Bronchial epithelial cell (primary cell): ENCODE measurements around the gene FOXO6. TPM values are rescaled to one million over a fixed set of nuclear protein-coding genes. Genes with fewer than 3 reads are reported as not detected.

Experiments used
- DNase-seq: peaks from one replicate; pipeline ENCODE4 v3.0.0-alpha.2; 2010; ENCODE audit warnings: low read depth
- FAIRE-seq: peaks from 2 replicates; lab custom pipeline; 2011; peaks lifted over from hg19 to GRCh38; lab: Jason Lieb, UNC
- H3K27me3 ChIP-seq: 2 replicates; pipeline ENCODE4 v1.5.1; 2011; ENCODE audit warnings: low read length; ENCODE audit not compliant: control insufficient read depth, insufficient read depth
- H3K36me3 ChIP-seq: 2 replicates; pipeline ENCODE4 v1.5.1; 2011; ENCODE audit warnings: low read length; ENCODE audit not compliant: control insufficient read depth, insufficient read depth
- H3K4me3 ChIP-seq: 2 replicates; pipeline ENCODE4 v1.5.1; 2011; ENCODE audit warnings: mild to moderate bottlenecking, low read depth, low read length, control low read depth
- total RNA-seq: library from RNA; depleted of rRNA; stranded (reverse); fragments of >200 nt; gene quantifications from 2 replicates; pipeline ENCODE4 v1.2.1, GENCODE V29; 2014
- TF ChIP-seq, protein P1 (sequence below): IDR thresholded peaks from 2 replicates; pipeline ENCODE4 v1.5.1; 2011; ENCODE audit warnings: mild to moderate bottlenecking, moderate library complexity, low read length, control low read depth, inconsistent platforms; ENCODE audit not compliant: insufficient read depth, severe bottlenecking

The FOXO6 gene
- total RNA-seq, 1 donor from 2014 or later = not detected

- no peak for FAIRE-seq
- H3K36me3 ChIP-seq = no peaks in the 10 kb centered on the region
- TF ChIP-seq, protein P1, sequence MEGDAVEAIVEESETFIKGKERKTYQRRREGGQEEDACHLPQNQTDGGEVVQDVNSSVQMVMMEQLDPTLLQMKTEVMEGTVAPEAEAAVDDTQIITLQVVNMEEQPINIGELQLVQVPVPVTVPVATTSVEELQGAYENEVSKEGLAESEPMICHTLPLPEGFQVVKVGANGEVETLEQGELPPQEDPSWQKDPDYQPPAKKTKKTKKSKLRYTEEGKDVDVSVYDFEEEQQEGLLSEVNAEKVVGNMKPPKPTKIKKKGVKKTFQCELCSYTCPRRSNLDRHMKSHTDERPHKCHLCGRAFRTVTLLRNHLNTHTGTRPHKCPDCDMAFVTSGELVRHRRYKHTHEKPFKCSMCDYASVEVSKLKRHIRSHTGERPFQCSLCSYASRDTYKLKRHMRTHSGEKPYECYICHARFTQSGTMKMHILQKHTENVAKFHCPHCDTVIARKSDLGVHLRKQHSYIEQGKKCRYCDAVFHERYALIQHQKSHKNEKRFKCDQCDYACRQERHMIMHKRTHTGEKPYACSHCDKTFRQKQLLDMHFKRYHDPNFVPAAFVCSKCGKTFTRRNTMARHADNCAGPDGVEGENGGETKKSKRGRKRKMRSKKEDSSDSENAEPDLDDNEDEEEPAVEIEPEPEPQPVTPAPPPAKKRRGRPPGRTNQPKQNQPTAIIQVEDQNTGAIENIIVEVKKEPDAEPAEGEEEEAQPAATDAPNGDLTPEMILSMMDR = no peak
- no peak overlapping the region for H3K4me3 ChIP-seq
- no peak for DNase-seq
- no peaks in the 10 kb centered on the region for H3K27me3 ChIP-seq
These were observed 65.1 kb downstream of the FOXO6 start for GRCh38 chr1:41426201-41426890.

GRCh38 chr1:41427122-41427913 lies 66.1 kb downstream of the FOXO6 start:
- H3K27me3 ChIP-seq = no peaks in the 10 kb centered on the region
- FAIRE-seq (no peak), DNase-seq (no peak)
- H3K36me3 ChIP-seq = no peaks in the 10 kb centered on the region
- no peak overlapping the region for H3K4me3 ChIP-seq
- TF ChIP-seq, protein P1 = no peak

DNA sequence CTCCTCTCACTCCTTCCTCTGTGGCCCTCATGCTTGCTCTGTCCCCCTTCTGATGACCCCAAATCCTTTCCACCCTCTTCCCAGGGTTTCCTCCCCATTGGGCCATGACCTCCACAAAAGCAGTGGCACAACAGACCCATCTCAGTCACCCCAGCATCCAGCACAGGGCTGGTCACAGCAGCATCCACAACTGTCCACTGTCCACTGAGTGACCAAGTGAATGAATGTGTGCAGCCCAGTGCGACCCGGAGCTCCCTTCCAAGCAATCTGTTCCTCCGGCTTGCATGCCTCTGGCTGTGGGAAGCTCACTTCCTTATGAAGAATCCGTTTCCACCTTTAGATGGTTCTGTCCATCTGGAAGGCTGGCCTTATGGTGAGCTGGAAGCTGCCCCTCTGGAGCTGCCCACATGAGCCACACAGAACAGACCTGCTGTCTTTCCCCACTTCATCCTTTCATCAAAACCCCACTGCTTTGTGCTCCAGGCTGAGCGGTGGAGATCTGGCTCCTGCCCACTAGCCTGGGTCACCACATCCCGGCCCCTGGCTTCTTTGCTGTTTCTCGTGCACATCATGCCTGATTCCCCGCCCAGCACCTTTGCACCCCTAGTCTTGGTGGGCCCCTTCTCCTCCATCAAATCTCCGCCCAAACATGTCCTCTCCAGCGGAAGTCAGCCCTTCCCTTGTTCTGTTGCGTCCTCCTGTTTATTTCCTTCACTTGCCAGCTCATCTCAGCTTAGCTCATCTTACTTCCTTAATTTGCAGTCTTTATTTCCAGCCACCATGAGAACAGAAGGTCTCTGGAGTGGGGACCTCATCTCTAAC lies 66.9 kb downstream of the FOXO6 start:
- Histone ChIP-seq H3K36me3 (no peaks in the 10 kb centered on the region), H3K4me3 (no peak overlapping the region), H3K27me3 (no peaks in the 10 kb centered on the region)
- DNase-seq (no peak), FAIRE-seq (peak; percentile 18)
- TF ChIP-seq, protein P1 = no peak

- FAIRE-seq = peak; percentile 52
These were observed 67.8 kb downstream of the FOXO6 start for GRCh38 chr1:41428738-41429640.

More at GRCh38 chr1:41428738-41429640, 67.8 kb downstream of the FOXO6 start:
- no peak overlapping the region for H3K4me3 ChIP-seq
- peaks cover 2% of the 10 kb centered on the region for H3K27me3 ChIP-seq
- TF ChIP-seq, protein P1 = no peak
- DNase-seq = no peak
- no peaks in the 10 kb centered on the region for H3K36me3 ChIP-seq
